Small intestine (tissue), 7 donors: Measurements from ENCODE around the gene ERF. TPM values are rescaled to one million over a fixed set of nuclear protein-coding genes. Genes with fewer than 3 reads are reported as not detected.

Source experiments
- DNase-seq, 2 donors: peaks; one replicate each; pipeline versions ENCODE4 v3.0.0 to v3.0.0-alpha.2; 2013
- FAIRE-seq: peaks from 2 replicates; lab custom pipeline; 2012; peaks lifted over from hg19 to GRCh38; lab: Jason Lieb, UNC
- H3K27ac ChIP-seq, 3 donors: one replicate each; pipeline ENCODE4 v1.5.1; 2013; ENCODE audit warnings: low read length in 2 of 3, mild to moderate bottlenecking in 2 of 3, control low read depth in 1 of 3, inconsistent platforms in 1 of 3, low read depth in 1 of 3, moderate library complexity in 1 of 3
- H3K27me3 ChIP-seq, 3 donors: one replicate each; pipeline ENCODE4 v1.6.1; 2013; ENCODE audit warnings: low read length in 3 of 3, inconsistent platforms in 1 of 3; ENCODE audit not compliant: control insufficient read depth in 3 of 3, insufficient read depth in 3 of 3
- H3K36me3 ChIP-seq, 3 donors: one replicate each; pipeline ENCODE4 v1.6.1; 2013; ENCODE audit warnings: low read length in 3 of 3, inconsistent platforms in 1 of 3, low read depth in 1 of 3, mild to moderate bottlenecking in 1 of 3, moderate library complexity in 1 of 3; ENCODE audit not compliant: control insufficient read depth in 3 of 3, insufficient read depth in 2 of 3
- H3K4me1 ChIP-seq, 3 donors: one replicate each; pipeline ENCODE4 v1.6.1; 2013; ENCODE audit warnings: low read length in 2 of 3, inconsistent platforms in 1 of 3, low read depth in 1 of 3, mild to moderate bottlenecking in 1 of 3, moderate library complexity in 1 of 3; ENCODE audit not compliant: control insufficient read depth in 3 of 3, insufficient read depth in 2 of 3
- H3K4me3 ChIP-seq, 3 donors: one replicate each; pipeline ENCODE4 v1.5.1; 2013; ENCODE audit warnings: low read length in 3 of 3, control low read depth in 1 of 3, inconsistent platforms in 1 of 3, low read depth in 1 of 3, mild to moderate bottlenecking in 1 of 3, moderate library complexity in 1 of 3
- H3K9me3 ChIP-seq, 2 donors: one replicate each; pipeline ENCODE4 v1.6.1; 2013; ENCODE audit warnings: low read depth in 1 of 2, low read length in 1 of 2; ENCODE audit not compliant: control insufficient read depth in 2 of 2, insufficient read depth in 1 of 2
- WGBS, 3 donors: extraction: QIAGEN DNeasy Blood & Tissue Kit; methylation state at CpG; one replicate each; pipeline ENCODE4 v1.1.7; 2013; 5-methylcytosine and 5-hydroxymethylcytosine counted together
- polyA plus RNA-seq, 4 donors: library from polyadenylated mRNA; stranded (reverse) in 3 of 4; unstranded in 1 of 4; fragments of 200-250 nt in 3 of 4; fragments of 120-200 nt in 1 of 4; gene quantifications; one replicate each; pipeline versions ENCODE4 v1.2.1 to v1.2.3, GENCODE V29; 2013
- donor health status: healthy with polysubstance abuse.
- donor health status: control.
- donor health status: control.
- donor health status: Bipolar disorder and iron deficiency.
- donor health status: healthy.

Gene ERF
- polyA plus RNA-seq, 4 donors: 28.6 to 60.7 (median 41.7) TPM

- Histone ChIP-seq H3K4me1 (peaks cover 0 to 8% (median 8%) of the 10 kb centered on the region in 3 donors), H3K27ac (peak overlapping the region in 2 of 3 donors; percentile 1 to 84), H3K36me3 (peaks cover 3 to 86% (median 17%) of the 10 kb centered on the region in 3 donors), H3K27me3 (no peaks in the 10 kb centered on the region), H3K9me3 (no peaks in the 10 kb centered on the region), H3K4me3 (no peak overlapping the region)
- no peak for FAIRE-seq
- 83 to 93% (median 85%) methylated on average over 5 of the region's 5 CpGs for WGBS, 3 donors
- DNase-seq: no peak
Measured at GRCh38 chr19:42200116-42200715, 54.7 kb downstream of the ERF start.

- H3K4me3 ChIP-seq: peak overlapping the region in 1 of 3 donors; percentile 13
- H3K27ac ChIP-seq: peak overlapping the region in 2 of 3 donors; percentile 73 to 84
- FAIRE-seq: no peak
- DNase-seq: peak in 1 of 2 donors; percentile 32
- peaks cover 0 to 8% (median 8%) of the 10 kb centered on the region in 3 donors for H3K4me1 ChIP-seq
- WGBS, 3 donors: 61 to 87% (median 70%) methylated on average over 29 to 32 of the region's 32 CpGs
- H3K36me3 ChIP-seq: peaks cover 0 to 83% (median 14%) of the 10 kb centered on the region in 3 donors
- no peaks in the 10 kb centered on the region for H3K9me3 ChIP-seq
- H3K27me3 ChIP-seq: no peaks in the 10 kb centered on the region
Measured at GRCh38 chr19:42199440-42200115, 55.4 kb downstream of the ERF start.

- Histone ChIP-seq H3K27me3 (no peaks in the 10 kb centered on the region), H3K27ac (peak overlapping the region in 2 of 3 donors; percentile 73 to 84), H3K4me3 (peak overlapping the region in 1 of 3 donors; percentile 13), H3K36me3 (peaks cover 0 to 75% (median 12%) of the 10 kb centered on the region in 3 donors), H3K4me1 (peaks cover 0 to 8% (median 8%) of the 10 kb centered on the region in 3 donors), H3K9me3 (no peaks in the 10 kb centered on the region)
- WGBS, 3 donors: 51 to 91% (median 54%) methylated on average over 7 of the region's 7 CpGs
- FAIRE-seq (no peak), DNase-seq (peak in 1 of 2 donors; percentile 68)
Measured at GRCh38 chr19:42198676-42199439, 56.1 kb downstream of the ERF start.

Other genes with a start within 250 kb of the ERF start
- 1 to 10 TPM in 1 of 4 donors, under 1 TPM in 2, not detected in 1; 0.27 to 1.6 (median 0.68) TPM for gene GRIK5, start 184.9 kb downstream of the ERF start, polyA plus RNA-seq
- gene ZNF574, start 179.0 kb downstream of the ERF start, polyA plus RNA-seq: 10 to 100 TPM in 1 of 4 donors, 1 to 10 TPM in 3; 4.5 to 16.9 (median 7.4) TPM
- gene POU2F2, start 122.7 kb downstream of the ERF start, polyA plus RNA-seq: 1 to 10 TPM in 3 of 4 donors, under 1 TPM in 1; 0.45 to 2.7 (median 1.9) TPM
- 10 to 100 TPM; 22.8 to 41.3 (median 37.8) TPM for gene DEDD2, start 37.5 kb downstream of the ERF start, polyA plus RNA-seq
- 10 to 100 TPM in 1 of 4 donors, 1 to 10 TPM in 3; 3.2 to 11.3 (median 4.4) TPM for gene ZNF526, start 34.8 kb downstream of the ERF start, polyA plus RNA-seq
- gene GSK3A, start 12.5 kb downstream of the ERF start, polyA plus RNA-seq: 10 to 100 TPM; 48.5 to 73.0 (median 70.6) TPM
- gene CIC, start 14.1 kb upstream of the ERF start, polyA plus RNA-seq: 10 to 100 TPM; 14.1 to 39.2 (median 24.0) TPM
- gene PRR19, start 47.0 kb upstream of the ERF start, polyA plus RNA-seq: 1 to 10 TPM in 2 of 4 donors, under 1 TPM in 2; 0.81 to 1.1 (median 0.99) TPM
- 10 to 100 TPM; 16.3 to 49.4 (median 26.9) TPM for gene PAFAH1B3, start 47.5 kb upstream of the ERF start, polyA plus RNA-seq
- gene TMEM145, start 58.2 kb upstream of the ERF start, polyA plus RNA-seq: 1 to 10 TPM in 1 of 4 donors, under 1 TPM in 1, not detected in 2; 0.83 to 1.1 TPM
- gene MEGF8, start 70.5 kb upstream of the ERF start, polyA plus RNA-seq: 10 to 100 TPM in 2 of 4 donors, 1 to 10 TPM in 2; 2.4 to 26.7 (median 6.9) TPM
- gene CNFN, start 135.2 kb upstream of the ERF start, polyA plus RNA-seq: 10 to 100 TPM in 1 of 4 donors, 1 to 10 TPM in 3; 5.8 to 28.1 (median 9.0) TPM
- gene LIPE, start 172.3 kb upstream of the ERF start, polyA plus RNA-seq: 10 to 100 TPM; 10.1 to 40.2 (median 19.7) TPM
- 1 to 10 TPM in 2 of 4 donors, under 1 TPM in 2; 0.12 to 1.6 (median 0.89) TPM for gene CXCL17, start 187.8 kb upstream of the ERF start, polyA plus RNA-seq